ENCODE data around the gene CDH4.

The CDH4 gene

GRCh38 chr20:61594198-61594597 lies 342.1 kb downstream of the CDH4 start:
- DNase-seq = no peak

- no peak for DNase-seq
These were observed 343.2 kb downstream of the CDH4 start for GRCh38 chr20:61595216-61595615.

GRCh38 chr20:61596687-61597330 lies 344.7 kb downstream of the CDH4 start:
- no peak for DNase-seq

- DNase-seq = no peak
These were observed 345.9 kb downstream of the CDH4 start for GRCh38 chr20:61597996-61598395.

GRCh38 chr20:61598586-61598985 lies 346.5 kb downstream of the CDH4 start:
- no peak for DNase-seq

GRCh38 chr20:61599061-61599531 lies 347.0 kb downstream of the CDH4 start:
- DNase-seq = no peak

GRCh38 chr20:61599541-61599992 lies 347.5 kb downstream of the CDH4 start:
- no peak for DNase-seq

- no peak for DNase-seq
These were observed 348.0 kb downstream of the CDH4 start for GRCh38 chr20:61600016-61600415.

GRCh38 chr20:61601361-61601760 lies 349.3 kb downstream of the CDH4 start:
- DNase-seq = no peak

- DNase-seq = no peak
These were observed 349.8 kb downstream of the CDH4 start for GRCh38 chr20:61601853-61602252.

GRCh38 chr20:61603715-61604114 lies 351.7 kb downstream of the CDH4 start:
- DNase-seq = no peak

GRCh38 chr20:61604549-61604948 lies 352.5 kb downstream of the CDH4 start:
- DNase-seq = no peak

- no peak for DNase-seq
These were observed 353.2 kb downstream of the CDH4 start for GRCh38 chr20:61605283-61605682.

GRCh38 chr20:61605862-61606557 lies 353.9 kb downstream of the CDH4 start:
- no peak for DNase-seq

GRCh38 chr20:61608275-61609085 lies 356.4 kb downstream of the CDH4 start:
- DNase-seq = no peak

GRCh38 chr20:61609461-61609860 lies 357.4 kb downstream of the CDH4 start:
- no peak for DNase-seq

GRCh38 chr20:61611401-61612180 lies 359.5 kb downstream of the CDH4 start:
- DNase-seq = no peak

GRCh38 chr20:61613917-61614705 lies 362.1 kb downstream of the CDH4 start:
- no peak for DNase-seq

- no peak for DNase-seq
These were observed 362.6 kb downstream of the CDH4 start for GRCh38 chr20:61614706-61615100.

GRCh38 chr20:61615806-61616205 lies 363.7 kb downstream of the CDH4 start:
- DNase-seq = no peak

- no peak for DNase-seq
These were observed 367.7 kb downstream of the CDH4 start for GRCh38 chr20:61619751-61620150.

- no peak for DNase-seq
These were observed 368.1 kb downstream of the CDH4 start for GRCh38 chr20:61620174-61620573.
